GM06990 (cell line): Measurements from ENCODE around the gene STRA6.

Source experiments
- DNase-seq: peaks from one replicate; pipeline ENCODE4 v3.0.0-alpha.2; 2011; ENCODE audit not compliant: insufficient read length; ENCODE audit errors: extremely low read depth
- H3K27me3 ChIP-seq: replicated peaks from 2 replicates; pipeline ENCODE4 v1.6.0; 2011; ENCODE audit warnings: low read length; ENCODE audit not compliant: control insufficient read depth, insufficient read depth
- H3K36me3 ChIP-seq: 2 replicates; pipeline ENCODE4 v1.5.1; 2011; ENCODE audit warnings: low read length; ENCODE audit not compliant: control insufficient read depth, insufficient read depth
- H3K4me3 ChIP-seq: replicated peaks from 2 replicates; pipeline ENCODE4 v1.5.1; 2011; ENCODE audit warnings: low read depth, mild to moderate bottlenecking, control low read depth, low read length
- CTCF ChIP-seq: IDR thresholded peaks from 2 replicates; pipeline ENCODE4 v1.5.1; 2011; ENCODE audit warnings: low read length, control low read depth, mild to moderate bottlenecking, inconsistent platforms; ENCODE audit not compliant: insufficient read depth, poor library complexity, severe bottlenecking

Gene STRA6

GRCh38 chr15:74203914-74204431, 1.4 kb upstream of the STRA6 start:
- TF ChIP-seq CTCF, result no peak
- no peak for DNase-seq
- no peaks in the 10 kb centered on the region for H3K27me3 ChIP-seq
- no peaks in the 10 kb centered on the region for H3K36me3 ChIP-seq
- H3K4me3 ChIP-seq, result no peak overlapping the region

- DNase-seq, result no peak
- TF ChIP-seq CTCF, result no peak
- no peaks in the 10 kb centered on the region for H3K27me3 ChIP-seq
- no peak overlapping the region for H3K4me3 ChIP-seq
- no peaks in the 10 kb centered on the region; the same call in 1 of the 2 replicates for H3K36me3 ChIP-seq
These were observed 722 bp downstream of the STRA6 start for GRCh38 chr15:74201710-74202420.

GRCh38 chr15:74200871-74201419, 1.6 kb downstream of the STRA6 start:
- DNase-seq, result no peak
- H3K27me3 ChIP-seq, result no peaks in the 10 kb centered on the region
- no peaks in the 10 kb centered on the region; the same call in 1 of the 2 replicates for H3K36me3 ChIP-seq
- no peak for TF ChIP-seq CTCF
- no peak overlapping the region for H3K4me3 ChIP-seq

- TF ChIP-seq CTCF, result no peak
- Histone ChIP-seq H3K36me3 (no peaks in the 10 kb centered on the region; the same call in 1 of the 2 replicates), H3K4me3 (no peak overlapping the region), H3K27me3 (no peaks in the 10 kb centered on the region)
- DNase-seq, result no peak
These were observed 2.2 kb downstream of the STRA6 start for GRCh38 chr15:74200412-74200815.

GRCh38 chr15:74199297-74199652, 3.3 kb downstream of the STRA6 start:
- Histone ChIP-seq H3K36me3 (no peaks in the 10 kb centered on the region; the same call in 1 of the 2 replicates), H3K27me3 (no peaks in the 10 kb centered on the region), H3K4me3 (no peak overlapping the region)
- TF ChIP-seq CTCF, result no peak
- DNase-seq, result no peak
